GM19043 (cell line): ENCODE measurements around the gene CRYBG1.
"Not testable (repeated sequence)": the region's sequence is repeated elsewhere in the genome, so short reads cannot be mapped to it uniquely, and the experiment has no call there.

ENCODE experiments used
- ATAC-seq: cut with Tn5 transposase; IDR thresholded peaks from one replicate; pipeline ENCODE4 v1.9.1; 2021; ENCODE audit warnings: low read depth; ENCODE audit not compliant: unreplicated experiment

Gene CRYBG1

DNA sequence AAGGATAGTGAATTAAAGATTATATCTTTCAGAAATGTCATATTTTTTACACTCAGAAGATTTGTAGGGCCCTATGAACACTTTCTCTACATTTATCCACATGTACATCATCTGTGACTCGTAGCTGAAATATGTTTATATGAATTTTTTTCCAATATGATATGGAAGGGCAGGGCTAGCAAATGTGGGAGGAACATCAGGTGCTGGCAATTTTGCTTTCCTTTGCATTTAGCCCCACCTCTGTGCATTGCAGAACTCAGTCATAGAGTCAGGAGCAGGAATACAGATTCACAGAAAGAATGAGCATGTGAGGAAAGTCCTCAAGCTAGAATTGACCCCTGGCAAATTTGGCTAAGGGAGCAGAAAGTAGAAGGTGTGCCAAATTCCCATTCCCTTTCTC, 129.9 kb downstream of the CRYBG1 start:
- ATAC-seq: no peak

DNA sequence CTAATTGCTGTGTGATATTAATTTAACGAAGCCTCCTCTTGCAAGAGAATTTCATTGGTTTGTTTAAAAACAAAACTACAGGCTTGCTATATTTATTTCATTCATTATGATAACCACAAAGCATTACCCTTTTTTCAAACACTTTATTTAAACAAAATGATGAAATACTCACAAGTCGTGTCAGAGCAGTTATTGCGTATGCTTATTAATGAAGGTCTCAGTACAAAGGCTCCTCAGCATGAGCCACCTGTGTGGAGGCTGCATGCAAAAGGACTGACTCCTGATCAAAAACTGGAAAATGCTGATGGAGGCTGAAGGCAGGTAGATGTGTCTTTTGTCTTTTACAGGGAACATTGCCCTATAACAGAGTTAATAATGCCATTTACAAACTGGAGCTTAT, 130.5 kb downstream of the CRYBG1 start:
- ATAC-seq: no peak

DNA sequence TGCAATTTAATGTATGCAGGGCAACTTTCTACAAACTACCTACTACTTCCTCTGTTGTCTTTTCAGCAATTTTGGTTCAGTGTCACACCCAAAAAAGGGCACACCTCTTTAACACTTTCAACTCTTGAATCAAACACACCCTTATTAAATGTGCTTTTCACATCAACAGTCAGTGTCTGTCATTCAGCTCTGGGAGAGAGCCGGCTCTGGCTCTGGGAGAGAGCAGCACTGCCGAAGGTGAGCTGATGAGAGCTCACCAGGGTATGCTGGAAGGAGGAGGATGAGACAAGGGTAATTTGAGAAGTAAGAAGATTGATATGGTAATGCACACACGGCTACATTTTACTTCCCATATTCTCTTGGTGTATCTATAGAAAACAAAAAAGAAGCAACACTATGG, 134.5 kb downstream of the CRYBG1 start:
- ATAC-seq: no peak

DNA sequence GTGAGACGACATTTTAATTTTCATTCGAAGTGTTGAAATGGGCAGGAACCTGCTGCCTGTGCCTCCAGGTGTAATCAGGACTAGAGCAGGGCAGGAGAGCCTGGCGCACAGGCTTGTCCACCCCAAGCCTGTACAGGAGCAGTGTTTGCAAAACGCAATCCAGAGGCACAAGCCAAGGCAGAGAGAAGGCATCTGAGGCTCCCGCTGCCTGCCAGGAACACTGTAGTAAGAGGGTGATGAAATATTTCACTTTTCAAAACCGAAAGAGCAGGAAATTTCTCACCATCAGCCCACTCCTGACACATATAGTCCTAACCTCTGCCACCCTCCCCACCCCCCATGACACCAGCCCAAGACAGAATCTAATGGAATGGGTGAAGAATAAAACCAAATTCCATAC, 136.3 kb downstream of the CRYBG1 start:
- ATAC-seq: no peak

DNA sequence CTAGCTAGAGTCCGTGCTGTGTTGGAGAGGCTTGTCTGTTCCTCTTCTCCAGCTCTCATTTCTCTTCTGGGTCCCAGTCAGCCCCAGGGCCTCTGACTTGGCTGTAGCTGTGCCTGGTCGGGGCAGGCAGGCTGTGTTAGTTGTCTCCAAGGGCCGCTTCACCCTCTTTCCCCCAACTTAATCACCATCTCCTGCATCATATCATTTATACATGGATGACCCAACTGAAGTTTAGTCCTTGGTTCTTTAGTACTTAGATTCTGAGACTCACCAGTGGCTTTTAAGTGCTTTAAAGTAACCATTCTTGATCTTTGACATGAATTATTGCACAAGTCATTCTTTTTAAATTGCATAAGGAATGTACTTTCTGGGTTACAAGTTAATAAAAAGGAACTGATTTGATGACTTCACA, 141.4 kb downstream of the CRYBG1 start:
- ATAC-seq: no peak

DNA sequence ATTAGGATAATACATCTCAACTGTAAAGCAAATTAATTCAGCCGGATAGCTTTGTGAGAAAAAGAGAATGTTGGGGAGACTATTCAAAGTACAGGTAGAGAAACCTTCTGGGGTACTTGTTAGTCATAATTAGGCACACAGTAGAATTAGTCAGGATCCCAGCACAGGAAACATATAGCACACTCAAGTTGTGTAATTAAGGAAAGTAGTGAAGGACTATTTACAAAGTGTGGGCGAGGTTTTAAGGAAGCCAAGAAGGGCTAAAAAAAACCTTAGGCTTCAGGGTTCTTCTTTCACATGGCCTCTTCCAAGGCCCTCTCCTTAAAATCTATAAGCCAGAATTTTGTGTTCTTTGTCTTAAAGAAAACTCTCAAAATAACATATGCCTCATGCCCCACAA, 142.0 kb downstream of the CRYBG1 start:
- no peak for ATAC-seq

DNA sequence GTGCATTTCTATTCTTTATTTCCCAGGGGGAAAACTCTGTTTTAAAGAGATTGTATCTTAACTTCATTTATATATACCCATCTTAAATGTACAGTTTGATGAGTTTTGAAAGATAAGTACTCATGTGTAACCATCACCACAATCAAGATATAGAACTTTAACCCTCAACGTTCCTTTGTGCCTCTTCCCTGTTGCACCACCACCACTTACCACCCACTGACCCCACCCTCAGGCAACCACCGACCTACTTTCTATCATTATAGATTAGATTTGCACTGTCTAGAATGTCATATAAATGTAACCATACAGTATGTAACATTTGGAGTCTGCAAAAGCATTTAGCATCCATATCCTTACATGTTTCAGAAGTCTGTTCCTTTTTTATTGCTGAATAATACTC, 147.8 kb downstream of the CRYBG1 start:
- ATAC-seq: no peak

DNA sequence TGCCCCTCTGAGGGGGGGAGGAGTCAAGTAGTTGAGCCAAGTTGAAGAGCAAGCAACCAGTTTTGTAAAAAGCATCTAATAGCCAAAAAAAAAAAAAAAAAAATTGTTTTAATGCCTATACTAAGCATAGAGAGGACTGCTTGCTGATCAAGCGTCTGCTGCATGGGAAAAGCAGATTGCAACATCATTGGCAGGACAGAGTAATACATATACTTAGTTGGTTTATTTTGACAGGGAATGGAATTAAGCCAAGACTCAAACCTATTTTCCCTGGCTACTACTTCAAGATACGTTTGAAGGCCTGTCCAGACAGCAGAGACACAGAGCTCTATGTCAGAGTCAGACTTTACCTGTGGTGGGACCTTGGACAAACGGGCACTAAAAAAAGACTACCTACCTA, 148.3 kb downstream of the CRYBG1 start:
- ATAC-seq: no peak

DNA sequence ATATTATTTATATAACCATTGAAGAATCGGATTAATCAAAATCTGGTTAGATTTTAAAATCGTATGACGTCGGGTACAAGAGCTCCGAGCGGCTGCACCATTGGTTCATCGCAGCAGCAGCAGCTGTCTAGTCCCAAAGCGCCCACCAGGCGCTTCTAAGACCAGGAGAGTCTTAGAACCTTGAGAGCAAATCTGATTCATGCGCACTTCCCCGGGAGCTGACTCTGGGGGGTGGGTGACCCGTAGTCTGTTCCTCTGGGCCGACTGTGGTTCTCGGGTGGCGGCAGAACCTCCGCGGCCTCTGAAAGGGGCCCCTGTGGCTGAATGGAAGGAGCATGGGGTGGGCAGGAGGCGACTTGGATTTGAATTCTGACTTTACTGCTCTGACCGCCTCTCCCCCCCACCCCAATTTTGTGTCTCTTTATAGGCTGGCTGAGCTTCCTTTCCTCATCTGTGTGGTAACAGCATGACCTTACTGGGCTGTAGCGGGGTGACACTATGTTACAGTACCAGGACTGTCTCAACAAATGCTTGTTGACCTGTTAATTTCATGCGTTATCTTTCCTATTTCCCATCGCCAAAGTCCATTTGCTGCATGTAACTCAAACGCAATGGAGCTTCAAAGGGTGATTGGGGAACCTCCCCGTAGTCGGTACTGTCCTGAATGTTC, 149.0 kb downstream of the CRYBG1 start:
- no peak for ATAC-seq

DNA sequence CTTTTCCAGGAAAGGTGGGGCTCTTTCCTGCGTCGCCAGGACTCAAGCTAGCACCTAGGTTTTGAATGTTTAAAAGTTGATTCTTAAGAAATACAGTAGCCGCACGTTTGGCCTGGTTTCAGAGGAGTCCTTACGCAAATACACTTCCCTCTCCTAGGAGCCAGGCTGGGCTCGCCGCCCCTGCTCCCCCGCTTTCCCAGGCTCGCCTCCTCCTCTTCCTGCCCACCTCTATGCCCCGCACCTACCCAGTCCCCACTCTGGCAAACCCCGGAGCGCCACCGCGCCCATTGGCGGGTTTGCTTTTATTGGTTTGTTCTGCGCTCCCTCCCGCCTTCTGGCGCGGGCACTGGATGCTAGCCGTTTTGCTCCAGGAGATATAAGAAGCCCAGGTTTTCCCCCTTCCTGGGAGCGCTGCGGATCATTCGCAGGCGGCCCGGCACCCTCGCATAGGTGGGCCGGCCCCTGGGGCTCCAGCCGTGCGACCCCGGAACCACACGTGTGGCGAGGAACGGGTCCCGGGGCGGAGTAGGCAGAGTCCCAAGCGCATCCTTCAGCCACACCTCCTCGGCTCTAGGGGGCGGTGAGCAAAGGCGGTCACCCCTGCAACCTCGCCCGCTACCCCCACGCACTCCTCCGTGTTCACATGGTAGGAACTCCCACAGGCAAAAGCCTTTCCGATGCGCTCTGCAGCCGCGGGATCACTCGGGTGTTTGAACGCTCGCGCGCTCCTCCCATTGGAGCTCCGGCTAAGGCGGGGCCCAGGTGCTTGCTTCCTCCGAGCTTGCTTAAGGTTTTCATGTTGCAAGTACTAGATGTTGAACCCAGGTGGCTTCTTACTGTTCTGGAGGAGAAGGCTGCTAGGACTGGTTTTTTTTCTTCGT, 149.8 kb downstream of the CRYBG1 start:
- ATAC-seq: no peak

DNA sequence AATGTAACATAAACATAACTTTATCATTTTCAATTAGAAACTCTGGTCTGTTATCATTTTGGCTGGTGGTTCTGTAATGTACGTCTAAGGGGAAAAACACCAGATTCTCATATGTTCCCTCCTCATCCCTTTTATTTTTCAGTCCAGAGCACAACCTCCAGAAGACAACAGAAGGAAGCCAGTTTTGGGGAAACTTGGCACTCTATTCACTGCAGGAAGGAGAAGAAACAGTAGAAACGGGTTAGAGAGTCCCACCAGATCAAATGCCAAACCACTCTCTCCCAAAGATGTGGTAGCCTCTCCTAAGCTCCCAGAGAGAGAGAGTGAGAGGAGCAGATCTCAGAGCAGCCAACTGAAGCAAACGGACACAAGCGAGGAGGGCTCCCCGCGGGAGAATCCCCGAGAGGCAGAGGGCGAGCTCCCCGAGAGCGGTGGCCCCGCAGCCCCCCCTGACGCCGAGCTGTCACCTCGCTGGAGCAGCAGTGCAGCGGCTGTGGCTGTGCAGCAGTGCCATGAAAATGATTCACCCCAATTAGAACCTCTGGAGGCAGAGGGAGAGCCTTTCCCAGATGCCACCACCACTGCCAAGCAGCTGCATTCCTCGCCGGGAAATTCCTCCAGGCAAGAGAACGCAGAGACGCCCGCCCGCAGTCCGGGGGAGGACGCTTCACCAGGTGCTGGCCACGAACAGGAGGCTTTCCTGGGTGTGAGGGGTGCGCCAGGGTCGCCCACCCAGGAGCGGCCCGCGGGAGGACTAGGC, 151.0 kb downstream of the CRYBG1 start:
- ATAC-seq: no peak

DNA sequence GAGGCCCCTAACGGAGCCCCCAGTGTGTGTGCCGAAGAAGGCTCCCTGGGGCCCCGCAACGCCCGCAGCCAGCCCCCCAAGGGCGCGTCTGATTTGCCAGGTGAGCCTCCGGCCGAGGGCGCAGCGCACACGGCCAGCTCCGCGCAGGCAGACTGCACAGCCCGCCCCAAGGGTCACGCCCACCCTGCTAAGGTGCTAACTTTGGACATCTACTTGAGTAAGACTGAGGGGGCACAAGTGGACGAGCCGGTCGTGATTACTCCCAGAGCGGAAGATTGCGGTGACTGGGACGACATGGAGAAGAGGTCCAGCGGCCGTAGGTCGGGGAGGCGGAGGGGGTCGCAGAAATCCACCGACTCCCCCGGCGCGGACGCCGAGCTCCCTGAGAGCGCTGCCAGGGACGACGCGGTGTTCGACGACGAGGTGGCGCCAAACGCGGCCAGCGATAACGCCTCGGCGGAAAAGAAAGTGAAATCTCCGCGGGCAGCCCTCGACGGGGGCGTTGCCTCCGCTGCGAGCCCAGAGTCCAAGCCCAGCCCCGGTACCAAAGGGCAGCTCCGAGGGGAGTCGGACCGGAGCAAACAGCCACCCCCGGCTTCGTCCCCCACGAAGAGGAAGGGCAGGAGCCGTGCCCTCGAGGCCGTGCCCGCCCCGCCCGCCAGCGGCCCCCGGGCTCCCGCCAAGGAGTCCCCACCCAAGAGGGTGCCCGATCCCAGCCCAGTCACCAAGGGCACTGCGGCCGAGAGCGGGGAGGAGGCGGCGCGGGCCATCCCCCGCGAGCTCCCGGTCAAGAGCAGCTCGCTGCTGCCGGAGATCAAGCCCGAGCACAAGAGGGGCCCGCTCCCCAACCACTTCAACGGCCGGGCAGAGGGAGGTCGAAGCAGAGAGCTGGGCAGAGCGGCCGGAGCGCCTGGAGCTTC, 151.8 kb downstream of the CRYBG1 start:
- peak; percentile 46 for ATAC-seq

DNA sequence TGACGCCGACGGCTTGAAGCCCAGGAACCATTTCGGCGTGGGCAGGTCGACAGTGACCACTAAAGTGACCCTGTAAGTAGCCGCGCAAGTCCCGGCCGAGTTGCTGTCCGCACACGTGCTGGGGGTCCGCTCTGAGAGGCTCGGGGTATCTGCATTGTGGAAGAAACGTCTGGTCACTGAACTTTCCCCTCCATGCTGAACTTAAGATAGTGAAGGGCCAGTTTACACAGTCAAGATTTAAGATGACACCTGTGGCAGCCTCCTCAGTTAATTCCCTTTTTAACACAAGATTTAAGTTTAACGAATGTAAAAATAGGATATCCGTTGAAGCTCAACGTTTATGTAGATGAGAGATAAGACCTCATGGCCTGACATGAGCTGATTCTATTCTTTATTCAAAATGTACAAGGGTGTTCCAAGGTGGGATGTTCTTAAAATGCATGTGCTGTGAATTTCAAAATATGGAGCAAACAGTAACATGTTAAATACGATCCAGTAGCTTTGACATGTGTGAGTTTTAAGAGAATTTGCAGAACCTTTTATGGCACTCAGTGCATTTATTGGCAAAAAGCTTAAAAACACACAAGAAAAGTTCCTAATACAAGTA, 152.6 kb downstream of the CRYBG1 start:
- ATAC-seq: no peak

DNA sequence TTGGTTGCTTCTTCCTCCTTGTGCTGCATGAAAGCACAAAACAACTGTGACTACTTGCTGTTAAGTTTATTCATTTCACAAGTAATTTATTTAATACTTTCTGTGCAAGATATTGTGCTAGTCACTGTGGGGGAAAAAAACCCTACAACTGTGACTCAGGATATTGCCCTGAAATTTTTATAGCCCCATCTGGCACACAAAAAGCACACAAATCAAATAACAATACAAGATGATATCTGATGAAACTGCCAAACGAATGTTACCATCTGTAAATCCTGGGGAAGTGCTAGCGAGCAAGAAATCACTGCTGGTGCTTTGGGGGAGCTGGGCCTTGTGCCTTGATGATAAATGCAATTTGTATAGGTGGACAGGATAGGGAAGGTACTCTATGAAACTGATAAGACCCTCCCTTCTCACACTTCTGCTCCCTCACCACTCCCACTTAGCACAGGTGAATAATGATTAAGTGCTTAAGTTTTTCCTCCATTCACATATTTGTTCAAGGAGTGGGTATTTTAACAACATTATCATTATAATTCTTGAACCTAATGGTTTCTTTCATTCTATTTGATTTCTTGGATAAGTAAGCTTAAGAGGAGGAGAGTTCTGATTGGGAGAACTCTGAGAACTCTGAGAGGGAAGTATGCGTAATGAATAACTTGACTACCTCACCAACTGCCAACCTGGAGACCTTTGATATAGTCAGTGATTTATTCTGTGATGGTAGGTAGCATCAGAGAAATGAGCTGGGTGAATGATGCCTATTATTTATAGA, 153.5 kb downstream of the CRYBG1 start:
- ATAC-seq: no peak

DNA sequence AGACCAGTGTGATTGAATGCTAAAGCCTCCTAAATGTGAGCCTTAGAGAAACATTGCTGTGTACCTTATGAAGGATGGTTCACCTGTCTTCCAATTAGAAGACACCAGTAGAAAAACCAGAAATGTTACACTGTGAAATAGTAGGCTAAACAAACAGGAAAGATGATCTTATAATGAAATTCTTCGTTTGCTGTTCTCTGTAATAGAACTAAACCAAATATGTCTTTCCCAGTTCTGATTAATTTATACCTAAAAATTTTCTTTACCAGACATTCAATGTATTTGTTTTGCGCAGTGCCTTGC, 154.0 kb downstream of the CRYBG1 start:
- no peak for ATAC-seq

DNA sequence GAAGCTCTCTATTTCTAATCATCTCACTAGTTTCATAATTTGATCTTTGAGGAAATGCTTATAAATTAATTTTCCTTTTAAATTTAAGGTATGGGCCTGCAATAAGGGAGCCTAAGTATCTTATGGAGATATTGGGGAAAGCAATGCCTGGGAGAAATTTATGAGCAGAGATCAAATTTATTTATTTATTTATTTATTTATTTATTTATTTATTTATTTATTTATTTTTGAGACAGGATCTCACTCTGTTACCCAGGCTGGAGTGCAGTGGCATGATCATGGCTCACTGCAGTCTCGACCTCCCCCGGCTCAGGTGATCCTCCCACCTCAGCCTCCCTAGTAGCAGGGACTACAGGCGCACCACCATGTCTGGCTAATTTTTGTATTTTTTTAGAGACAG, 155.1 kb downstream of the CRYBG1 start:
- ATAC-seq: not testable (repeated sequence)

DNA sequence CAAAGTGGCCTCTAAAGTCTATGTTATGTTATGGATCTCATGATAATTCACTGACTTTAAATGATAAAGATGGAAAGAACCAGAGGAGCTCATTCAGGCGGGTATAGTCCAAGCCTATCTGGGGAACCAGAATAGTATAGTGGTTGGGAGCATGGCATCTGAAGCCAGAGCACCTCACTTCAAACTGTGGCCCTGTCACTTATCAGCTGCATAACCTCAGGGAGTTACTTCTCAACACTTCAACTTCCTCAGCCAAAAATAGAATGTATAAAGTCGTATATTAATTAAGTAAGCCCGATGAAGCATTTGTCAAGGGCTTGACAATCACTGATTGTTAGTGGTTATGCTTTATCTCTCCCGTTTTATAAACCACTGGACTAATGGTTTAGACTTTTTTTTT, 156.1 kb downstream of the CRYBG1 start:
- ATAC-seq: no peak

DNA sequence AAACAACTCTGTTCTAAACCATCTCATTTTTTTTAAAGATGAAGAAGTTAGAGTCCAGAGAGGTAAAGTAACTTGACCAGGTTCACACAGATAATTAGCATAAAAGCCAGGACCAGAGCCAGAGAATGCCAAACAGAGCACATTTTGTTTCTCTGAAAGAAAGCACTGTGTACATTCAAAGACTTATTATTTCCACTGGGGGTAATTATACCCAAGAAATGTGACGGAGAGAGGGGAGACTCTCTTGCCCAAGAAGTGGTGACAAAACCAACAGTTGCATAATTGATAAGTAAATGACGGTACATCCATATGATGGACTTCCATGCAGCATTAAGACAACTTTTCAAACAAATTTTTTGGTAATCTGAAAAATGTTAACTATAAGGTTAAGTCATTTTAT, 157.2 kb downstream of the CRYBG1 start:
- ATAC-seq: no peak

DNA sequence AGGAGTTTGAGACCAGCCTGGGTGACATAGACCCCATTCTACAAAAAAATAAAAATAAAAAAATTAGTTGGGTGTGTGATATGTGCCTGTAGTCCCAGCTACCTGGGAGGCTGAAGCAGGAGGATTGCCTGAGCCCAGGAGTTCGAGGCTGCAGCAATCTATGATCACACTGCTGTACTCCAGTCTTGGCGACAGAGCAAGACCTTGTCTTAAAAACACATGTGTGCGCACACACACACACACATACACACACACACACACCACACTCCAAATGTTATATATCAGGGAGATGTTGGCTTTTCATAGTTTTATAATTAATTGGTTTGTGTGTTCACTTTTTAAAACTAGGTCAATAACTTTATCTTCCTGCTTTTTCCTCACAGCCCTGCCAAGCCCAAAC, 158.2 kb downstream of the CRYBG1 start:
- ATAC-seq: no peak
